Subcutaneous abdominal adipose tissue (tissue), 5 donors: Measurements from ENCODE around the gene PPP1R12A.

Experiments
- H3K27ac ChIP-seq: one replicate; pipeline ENCODE4 v1.7.0; 2013; ENCODE audit warnings: low read depth, mild to moderate bottlenecking, inconsistent platforms, low read length, moderate library complexity
- H3K27me3 ChIP-seq, 5 donors: one replicate each; pipeline ENCODE4 v1.7.0; 2013; ENCODE audit warnings: low read length in 5 of 5, inconsistent platforms in 1 of 5; ENCODE audit not compliant: control insufficient read depth in 5 of 5, insufficient read depth in 4 of 5
- H3K36me3 ChIP-seq, 5 donors: one replicate each; pipeline ENCODE4 v1.7.0; 2013; ENCODE audit warnings: low read length in 5 of 5; ENCODE audit not compliant: control insufficient read depth in 5 of 5, insufficient read depth in 5 of 5
- H3K4me1 ChIP-seq, 5 donors: one replicate each; pipeline ENCODE4 v1.7.0; 2013; ENCODE audit warnings: low read length in 5 of 5, mild to moderate bottlenecking in 3 of 5, moderate library complexity in 1 of 5; ENCODE audit not compliant: control insufficient read depth in 5 of 5, insufficient read depth in 5 of 5
- H3K4me3 ChIP-seq, 5 donors: one replicate each; pipeline ENCODE4 v1.7.0; 2013; ENCODE audit warnings: low read length in 5 of 5, low read depth in 1 of 5
- H3K9ac ChIP-seq, 5 donors: one replicate each; pipeline ENCODE4 v1.7.0; 2013; ENCODE audit warnings: low read length in 5 of 5, mild to moderate bottlenecking in 4 of 5, moderate library complexity in 3 of 5
- H3K9me3 ChIP-seq, 5 donors: one replicate each; pipeline ENCODE4 v1.7.0; 2013; ENCODE audit warnings: low read length in 5 of 5; ENCODE audit not compliant: control insufficient read depth in 5 of 5
- donor health status: healthy.
- donor health status: healthy.
- donor health status: healthy.
- donor health status: healthy.
- donor health status: healthy.

Gene PPP1R12A

DNA sequence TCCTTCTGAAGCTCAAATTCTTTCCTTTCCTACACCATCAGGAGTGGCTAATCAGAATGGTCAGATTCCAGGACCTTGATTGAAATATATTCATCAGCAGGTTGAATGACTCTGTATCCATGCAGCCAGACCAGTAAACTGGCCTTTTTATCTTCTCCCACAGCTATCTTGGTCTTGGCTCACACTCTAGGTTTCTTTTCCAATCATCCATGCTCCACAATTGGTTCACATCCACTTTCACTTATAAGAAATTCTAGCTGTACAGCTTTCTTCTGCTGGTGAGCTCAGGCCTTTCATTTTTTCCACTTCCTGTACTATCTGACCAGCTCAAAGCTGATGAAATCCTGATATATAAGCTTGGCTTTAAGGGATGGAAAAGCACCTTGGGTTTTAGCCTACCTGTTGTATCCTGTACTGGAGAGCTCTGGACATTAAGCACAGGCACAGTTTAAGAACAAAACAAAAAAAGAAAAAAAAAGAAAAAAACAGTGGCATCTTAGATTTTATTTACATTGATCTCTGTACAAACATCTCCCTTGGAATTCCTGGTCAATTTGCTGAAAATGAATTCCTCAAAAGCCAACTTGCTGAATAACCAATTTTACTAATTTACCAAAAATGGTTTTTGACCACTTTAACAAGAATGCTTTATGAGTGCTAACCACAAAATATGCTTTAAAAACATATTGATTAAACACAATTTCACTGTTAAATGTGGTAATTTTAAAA lies 152.6 kb downstream of the PPP1R12A start:
- H3K4me1 ChIP-seq = peaks cover 0 to 3% (median 0%) of the 10 kb centered on the region in 5 donors
- peaks cover 18 to 56% (median 42%) of the 10 kb centered on the region in 5 donors for H3K36me3 ChIP-seq
- no peaks in the 10 kb centered on the region for H3K9me3 ChIP-seq
- no peaks in the 10 kb centered on the region for H3K27me3 ChIP-seq
- H3K9ac ChIP-seq = no peak overlapping the region
- H3K27ac ChIP-seq = peak overlapping the region; percentile 17
- H3K4me3 ChIP-seq = no peak overlapping the region

GRCh38 chr12:79778802-79779448 lies 156.0 kb downstream of the PPP1R12A start:
- peaks cover 5 to 33% (median 21%) of the 10 kb centered on the region in 5 donors for H3K36me3 ChIP-seq
- H3K9ac ChIP-seq = no peak overlapping the region
- no peak overlapping the region for H3K4me3 ChIP-seq
- no peaks in the 10 kb centered on the region for H3K9me3 ChIP-seq
- H3K4me1 ChIP-seq = peaks cover 0 to 27% (median 15%) of the 10 kb centered on the region in 5 donors
- H3K27ac ChIP-seq = no peak overlapping the region
- no peaks in the 10 kb centered on the region for H3K27me3 ChIP-seq

DNA sequence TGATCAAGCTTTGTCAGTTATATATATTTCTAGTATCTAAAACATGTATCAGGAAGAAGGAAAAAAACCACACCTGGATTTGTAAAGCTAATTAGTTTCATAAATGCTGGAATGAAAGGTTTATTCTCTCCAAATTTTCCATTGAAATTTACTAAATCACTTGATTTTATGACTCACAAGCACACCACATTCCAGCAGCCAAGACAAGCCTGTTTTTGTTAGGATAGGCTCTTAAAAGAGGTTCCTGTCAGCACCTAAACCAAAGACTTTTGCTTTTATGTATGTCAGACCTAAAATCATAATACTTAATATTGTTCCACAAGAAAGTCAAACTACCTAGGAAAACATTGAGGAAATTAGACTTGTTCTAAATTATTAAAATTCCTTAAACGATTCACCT lies 158.8 kb downstream of the PPP1R12A start:
- Histone ChIP-seq H3K9me3 (no peaks in the 10 kb centered on the region), H3K4me1 (peaks cover 0 to 25% (median 15%) of the 10 kb centered on the region in 5 donors), H3K36me3 (peaks cover 2 to 24% (median 13%) of the 10 kb centered on the region in 5 donors), H3K4me3 (no peak overlapping the region), H3K9ac (peak overlapping the region in 2 of 5 donors; percentile 52 to 53), H3K27ac (peak overlapping the region; percentile 78), H3K27me3 (no peaks in the 10 kb centered on the region)

DNA sequence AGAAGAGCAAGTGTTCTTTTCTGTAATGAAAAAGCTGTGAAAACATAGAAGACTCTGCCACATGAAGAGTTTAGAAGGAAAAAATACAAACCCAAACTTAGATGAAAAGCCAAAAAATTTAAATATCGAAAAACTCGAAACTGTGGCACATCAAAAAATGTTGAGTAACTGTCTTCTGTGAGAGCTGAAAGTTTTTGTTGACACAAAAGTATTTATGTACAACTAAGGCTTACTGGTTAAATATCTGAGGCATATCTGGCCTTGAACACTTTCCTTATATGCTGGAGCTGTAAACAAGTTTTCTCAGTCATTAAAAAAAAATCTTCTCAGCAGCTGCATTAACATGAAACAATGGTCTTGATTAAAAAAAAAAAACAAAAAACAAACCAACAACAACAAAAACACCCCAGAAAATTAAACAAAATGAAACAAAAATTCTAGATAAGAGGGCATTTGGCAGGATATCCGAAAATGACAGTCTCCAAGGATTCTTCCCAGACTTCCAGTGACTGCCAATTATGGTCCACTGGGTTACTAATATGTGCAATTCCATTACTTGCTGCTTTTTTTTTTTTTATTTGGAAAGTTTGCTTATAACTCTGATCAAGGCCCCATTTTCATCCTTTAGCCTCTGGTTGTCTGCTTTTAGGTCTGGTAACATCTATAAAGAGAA lies 159.4 kb downstream of the PPP1R12A start:
- Histone ChIP-seq H3K9me3 (no peaks in the 10 kb centered on the region), H3K36me3 (peaks cover 2 to 24% (median 13%) of the 10 kb centered on the region in 5 donors), H3K27me3 (no peaks in the 10 kb centered on the region), H3K9ac (peak overlapping the region in 1 of 5 donors; percentile 52), H3K4me1 (peaks cover 0 to 25% (median 15%) of the 10 kb centered on the region in 5 donors), H3K27ac (peak overlapping the region; percentile 78), H3K4me3 (no peak overlapping the region)

DNA sequence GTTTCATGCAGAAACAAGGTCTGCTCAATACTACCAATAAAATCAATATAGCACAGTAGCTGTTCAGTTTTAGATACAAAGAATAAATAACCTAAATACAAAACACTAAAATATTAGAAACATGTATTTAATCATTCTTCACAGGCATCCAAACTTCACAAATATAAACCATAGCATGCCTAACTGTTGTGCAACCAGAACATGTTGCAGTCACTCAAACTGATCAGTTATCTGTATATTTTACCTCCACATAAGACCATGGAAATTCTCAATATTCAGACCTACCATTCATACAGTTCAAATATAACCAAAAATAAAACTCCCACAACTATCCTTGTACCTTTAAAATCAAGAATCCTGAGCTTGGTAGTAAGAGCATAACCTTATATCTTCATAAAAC lies 161.0 kb downstream of the PPP1R12A start:
- H3K36me3 ChIP-seq = peaks cover under 1 to 11% (median 6%) of the 10 kb centered on the region in 5 donors
- peak overlapping the region; percentile 78 for H3K27ac ChIP-seq
- peaks cover 0 to 30% (median 18%) of the 10 kb centered on the region in 5 donors for H3K4me1 ChIP-seq
- no peaks in the 10 kb centered on the region for H3K27me3 ChIP-seq
- H3K9me3 ChIP-seq = no peaks in the 10 kb centered on the region
- no peak overlapping the region for H3K4me3 ChIP-seq
- no peak overlapping the region for H3K9ac ChIP-seq

DNA sequence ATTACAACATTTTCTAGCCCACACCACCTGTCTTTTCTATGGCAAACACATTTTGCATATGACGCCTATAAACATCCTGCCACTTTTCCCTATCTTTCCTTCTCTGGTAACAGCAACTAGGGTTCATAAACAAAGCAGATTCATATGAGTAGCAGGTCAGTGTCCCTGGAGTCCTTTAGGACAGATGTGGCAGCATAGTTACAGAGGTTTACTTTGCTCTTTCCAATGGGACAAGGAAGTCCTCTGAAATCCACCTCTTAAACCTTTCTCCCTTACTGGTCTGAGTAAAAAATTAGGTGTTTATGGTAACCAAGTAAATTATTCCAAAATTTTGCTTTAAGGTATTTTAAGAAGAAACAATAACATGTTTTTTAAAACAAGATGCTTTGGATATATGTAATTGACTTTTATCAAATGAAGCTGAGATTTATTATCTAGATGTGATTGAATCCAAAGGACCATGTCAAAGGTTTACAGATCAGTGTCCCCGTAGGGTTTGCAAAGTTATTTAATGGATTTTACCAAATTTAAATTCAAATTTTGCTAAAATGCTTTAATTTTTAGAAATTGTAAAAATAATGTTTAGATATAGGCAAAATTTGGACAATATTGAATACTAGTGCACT lies 164.9 kb downstream of the PPP1R12A start:
- Histone ChIP-seq H3K9ac (peak overlapping the region in 1 of 5 donors; percentile 5), H3K27ac (peak overlapping the region; percentile 58), H3K9me3 (no peaks in the 10 kb centered on the region), H3K4me1 (peaks cover 0 to 20% (median 9%) of the 10 kb centered on the region in 5 donors), H3K4me3 (no peak overlapping the region), H3K36me3 (peaks cover 0 to 6% (median 0%) of the 10 kb centered on the region in 5 donors), H3K27me3 (no peaks in the 10 kb centered on the region)

GRCh38 chr12:79769189-79769859 lies 165.6 kb downstream of the PPP1R12A start:
- Histone ChIP-seq H3K4me3 (no peak overlapping the region), H3K4me1 (peaks cover 0 to 13% (median 7%) of the 10 kb centered on the region in 5 donors), H3K9ac (no peak overlapping the region), H3K27me3 (no peaks in the 10 kb centered on the region), H3K27ac (peak overlapping the region; percentile 58), H3K9me3 (no peaks in the 10 kb centered on the region), H3K36me3 (peaks cover 0 to 3% (median 0%) of the 10 kb centered on the region in 5 donors)

- peaks cover 0 to 7% (median 6%) of the 10 kb centered on the region in 5 donors for H3K4me1 ChIP-seq
- H3K9ac ChIP-seq = no peak overlapping the region
- no peaks in the 10 kb centered on the region for H3K27me3 ChIP-seq
- H3K4me3 ChIP-seq = no peak overlapping the region
- H3K36me3 ChIP-seq = no peaks in the 10 kb centered on the region
- H3K27ac ChIP-seq = no peak overlapping the region
- H3K9me3 ChIP-seq = no peaks in the 10 kb centered on the region
These were observed 168.0 kb downstream of the PPP1R12A start for GRCh38 chr12:79766705-79767464.

DNA sequence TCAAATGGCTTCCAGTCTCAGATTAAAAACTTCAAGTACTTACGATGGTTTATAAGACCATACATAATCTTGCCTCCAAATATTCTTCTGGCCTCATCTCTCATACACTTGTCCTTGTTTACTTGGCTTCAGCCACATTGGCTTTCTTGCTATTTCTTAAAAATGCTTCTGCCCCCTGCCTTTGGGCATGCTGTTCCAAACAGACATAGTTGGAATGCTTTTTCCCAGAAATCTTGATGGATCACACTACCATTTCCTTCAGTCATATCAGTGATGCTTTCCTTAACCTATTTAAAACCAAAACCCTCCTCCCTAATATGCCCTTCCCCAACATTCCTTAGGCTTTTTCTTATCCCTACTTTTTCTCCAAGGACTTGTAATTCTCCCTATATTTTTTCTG lies 169.7 kb downstream of the PPP1R12A start:
- H3K9ac ChIP-seq = no peak overlapping the region
- H3K4me3 ChIP-seq = no peak overlapping the region
- no peaks in the 10 kb centered on the region for H3K27me3 ChIP-seq
- H3K9me3 ChIP-seq = no peaks in the 10 kb centered on the region
- no peak overlapping the region for H3K27ac ChIP-seq
- H3K4me1 ChIP-seq = peaks cover 0 to 7% (median 6%) of the 10 kb centered on the region in 5 donors
- no peaks in the 10 kb centered on the region for H3K36me3 ChIP-seq
